Measurements from ENCODE around the gene PPIL1.

DNA sequence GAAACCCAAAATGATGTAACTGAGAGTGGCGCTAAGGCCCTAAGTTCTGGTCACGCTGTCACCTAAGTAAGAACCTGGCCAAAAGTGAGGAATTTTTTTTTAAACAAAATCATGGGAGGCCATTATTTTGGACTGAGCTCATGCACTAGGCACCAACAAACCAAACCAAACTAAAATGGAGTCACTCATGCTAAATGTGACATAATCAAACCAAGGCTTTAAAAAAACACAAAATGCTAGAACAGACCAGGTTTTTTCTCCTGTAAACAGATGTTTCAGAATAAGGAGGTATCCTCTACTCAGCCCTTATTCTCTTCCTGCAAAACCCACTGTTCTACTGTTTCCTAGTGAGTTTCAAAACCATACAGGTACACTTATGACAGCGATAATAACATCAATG, 10.0 kb upstream of the PPIL1 start:
- no peak for TF ChIP-seq YY1 (IDR thresholded peaks at IDR 0.05; ENCODE audit: low read depth)
- TF ChIP-seq TAF1 (IDR thresholded peaks at IDR 0.05; ENCODE audit: low read depth) = no peak
- TF ChIP-seq EP300 (IDR thresholded peaks at IDR 0.05; ENCODE audit: borderline replicate concordance) = no peak
- no peak for TF ChIP-seq CEBPB (IDR thresholded peaks at IDR 0.05)
- TF ChIP-seq REST (IDR thresholded peaks at IDR 0.05; ENCODE audit: low read depth) = no peak
- TF ChIP-seq CREB1 (IDR thresholded peaks at IDR 0.05; ENCODE audit: low read depth) = no peak
- TF ChIP-seq EGR1 (IDR thresholded peaks at IDR 0.05) = no peak
- no peak for TF ChIP-seq ZBTB7A (IDR thresholded peaks at IDR 0.05; ENCODE audit: low read depth)
- no peak for TF ChIP-seq TCF12 (IDR thresholded peaks at IDR 0.05; ENCODE audit: low read depth)
- TF ChIP-seq NFIC (IDR thresholded peaks at IDR 0.05) = no peak
- TF ChIP-seq, protein P1, sequence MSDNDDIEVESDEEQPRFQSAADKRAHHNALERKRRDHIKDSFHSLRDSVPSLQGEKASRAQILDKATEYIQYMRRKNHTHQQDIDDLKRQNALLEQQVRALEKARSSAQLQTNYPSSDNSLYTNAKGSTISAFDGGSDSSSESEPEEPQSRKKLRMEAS (IDR thresholded peaks at IDR 0.05) = no peak
